Glutamatergic neuron (in vitro differentiated cells): ENCODE measurements around the gene QRSL1. TPM values are rescaled to one million over a fixed set of nuclear protein-coding genes. Genes with fewer than 3 reads are reported as not detected.
A peak's percentile ranks its signal among the peaks of the same experiment; 100 is the strongest.
"Not testable (repeated sequence)": the region's sequence is repeated elsewhere in the genome, so short reads cannot be mapped to it uniquely, and the experiment has no call there.

ENCODE experiments used
- DNase-seq: peaks from one replicate; pipeline ENCODE4 v3.0.0; 2022
- H3K27ac Mint-ChIP-seq: one replicate; pipeline ENCODE4 v1.8.0; 2020; ENCODE audit warnings: mild to moderate bottlenecking, mixed read lengths, inconsistent platforms; ENCODE audit not compliant: unreplicated experiment
- H3K27me3 Mint-ChIP-seq: one replicate; pipeline ENCODE4 v1.8.0; 2020; ENCODE audit warnings: mild to moderate bottlenecking, moderate library complexity, mixed read lengths, inconsistent platforms; ENCODE audit not compliant: unreplicated experiment
- H3K36me3 Mint-ChIP-seq: one replicate; pipeline ENCODE4 v1.8.0; 2020; ENCODE audit warnings: mild to moderate bottlenecking, mixed read lengths, inconsistent platforms; ENCODE audit not compliant: unreplicated experiment
- H3K4me1 Mint-ChIP-seq: one replicate; pipeline ENCODE4 v1.8.0; 2020; ENCODE audit warnings: mild to moderate bottlenecking, low read depth, mixed read lengths, inconsistent platforms; ENCODE audit not compliant: unreplicated experiment
- H3K4me3 Mint-ChIP-seq: one replicate; pipeline ENCODE4 v1.8.0; 2020; ENCODE audit warnings: mild to moderate bottlenecking, mixed read lengths, inconsistent platforms; ENCODE audit not compliant: unreplicated experiment
- H3K9me3 Mint-ChIP-seq: one replicate; pipeline ENCODE4 v1.8.0; 2020; ENCODE audit warnings: mild to moderate bottlenecking, moderate library complexity, mixed read lengths, inconsistent platforms; ENCODE audit not compliant: unreplicated experiment
- long read RNA-seq: library from polyadenylated mRNA; unstranded; transcript quantifications from one replicate; pipeline ENCODE4 v2.0.0, GENCODE V29; 2020; ENCODE audit not compliant: unreplicated experiment
- total RNA-seq: library from RNA; stranded (reverse); fragmentation: NEBNext Ultra II Directional; extraction: Animal tissue kit (Norgen Biotek cat#: 25700); gene quantifications from one replicate; pipeline ENCODE4 v1.2.1, GENCODE V29; 2021; ENCODE audit not compliant: unreplicated experiment
- TF ChIP-seq, protein P1 (sequence below): fragments of 200-600 bp; sonication (generic); IDR thresholded peaks from one replicate; pipeline ENCODE4 v1.5.0; 2021; ENCODE audit not compliant: partially characterized antibody, unreplicated experiment

QRSL1 gene, protein sequence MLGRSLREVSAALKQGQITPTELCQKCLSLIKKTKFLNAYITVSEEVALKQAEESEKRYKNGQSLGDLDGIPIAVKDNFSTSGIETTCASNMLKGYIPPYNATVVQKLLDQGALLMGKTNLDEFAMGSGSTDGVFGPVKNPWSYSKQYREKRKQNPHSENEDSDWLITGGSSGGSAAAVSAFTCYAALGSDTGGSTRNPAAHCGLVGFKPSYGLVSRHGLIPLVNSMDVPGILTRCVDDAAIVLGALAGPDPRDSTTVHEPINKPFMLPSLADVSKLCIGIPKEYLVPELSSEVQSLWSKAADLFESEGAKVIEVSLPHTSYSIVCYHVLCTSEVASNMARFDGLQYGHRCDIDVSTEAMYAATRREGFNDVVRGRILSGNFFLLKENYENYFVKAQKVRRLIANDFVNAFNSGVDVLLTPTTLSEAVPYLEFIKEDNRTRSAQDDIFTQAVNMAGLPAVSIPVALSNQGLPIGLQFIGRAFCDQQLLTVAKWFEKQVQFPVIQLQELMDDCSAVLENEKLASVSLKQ
- 10.2 TPM for total RNA-seq
- long read RNA-seq, full-length matches to known transcripts = 4 of 5 reads
- long read RNA-seq, partial matches to known transcripts = 1 of 5 reads
- long read RNA-seq, other reads (novel, unspliced or antisense) = 0 of 5 reads

DNA sequence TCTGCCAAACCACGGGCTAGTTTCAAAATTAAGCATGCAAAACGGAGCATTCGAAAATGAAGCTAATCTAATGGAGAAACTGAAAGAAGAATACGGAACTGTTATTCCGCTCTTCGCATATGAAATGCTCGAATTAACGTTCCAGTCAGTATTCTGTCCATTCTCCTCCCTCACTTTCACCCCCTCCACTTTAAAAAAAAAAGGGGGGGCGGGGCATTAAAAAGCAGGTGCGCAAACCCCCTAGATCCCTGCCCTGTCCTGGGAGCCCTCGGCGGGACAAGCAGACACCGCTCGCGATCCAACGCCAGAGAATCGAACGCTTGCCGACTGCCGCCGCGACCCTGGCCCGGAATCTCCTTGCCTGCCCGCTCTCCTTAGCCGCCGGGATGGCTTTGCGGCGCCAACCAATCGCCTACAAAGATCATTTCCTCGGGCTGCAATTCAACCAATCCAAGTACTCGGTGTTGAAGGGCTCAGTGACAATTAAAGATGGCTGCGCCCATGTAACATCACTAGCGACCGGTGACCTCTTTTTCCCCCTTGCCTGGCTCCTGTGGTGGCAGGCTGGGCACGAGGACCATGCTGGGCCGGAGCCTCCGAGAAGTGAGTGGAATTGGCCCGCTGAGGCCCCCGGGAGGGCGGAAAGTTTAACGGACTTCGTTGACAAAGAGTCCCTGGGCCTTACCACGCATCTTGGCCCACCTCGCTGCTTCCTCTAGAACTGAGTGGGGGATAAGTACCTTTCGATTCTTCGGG is at the start of gene QRSL1, which contains the start of gene RTN4IP1:
QRSL1 (plus strand) TSS at position 476 of the 756 bp plus-strand sequence; CDS start at position 580, 104 bp downstream.
RTN4IP1 (minus strand) TSS at position 396 of the 756 bp plus-strand sequence. CDS start 477 bp downstream, outside the sequence.
- H3K9me3 Mint-ChIP-seq = peaks cover 1% of the 10 kb centered on the region
- peaks cover 2% of the 10 kb centered on the region for H3K27me3 Mint-ChIP-seq
- H3K4me1 Mint-ChIP-seq = peaks cover 5% of the 10 kb centered on the region
- TF ChIP-seq, protein P1, sequence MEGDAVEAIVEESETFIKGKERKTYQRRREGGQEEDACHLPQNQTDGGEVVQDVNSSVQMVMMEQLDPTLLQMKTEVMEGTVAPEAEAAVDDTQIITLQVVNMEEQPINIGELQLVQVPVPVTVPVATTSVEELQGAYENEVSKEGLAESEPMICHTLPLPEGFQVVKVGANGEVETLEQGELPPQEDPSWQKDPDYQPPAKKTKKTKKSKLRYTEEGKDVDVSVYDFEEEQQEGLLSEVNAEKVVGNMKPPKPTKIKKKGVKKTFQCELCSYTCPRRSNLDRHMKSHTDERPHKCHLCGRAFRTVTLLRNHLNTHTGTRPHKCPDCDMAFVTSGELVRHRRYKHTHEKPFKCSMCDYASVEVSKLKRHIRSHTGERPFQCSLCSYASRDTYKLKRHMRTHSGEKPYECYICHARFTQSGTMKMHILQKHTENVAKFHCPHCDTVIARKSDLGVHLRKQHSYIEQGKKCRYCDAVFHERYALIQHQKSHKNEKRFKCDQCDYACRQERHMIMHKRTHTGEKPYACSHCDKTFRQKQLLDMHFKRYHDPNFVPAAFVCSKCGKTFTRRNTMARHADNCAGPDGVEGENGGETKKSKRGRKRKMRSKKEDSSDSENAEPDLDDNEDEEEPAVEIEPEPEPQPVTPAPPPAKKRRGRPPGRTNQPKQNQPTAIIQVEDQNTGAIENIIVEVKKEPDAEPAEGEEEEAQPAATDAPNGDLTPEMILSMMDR = no peak
- peak within 1 kb of the TSS; percentile 94 for H3K4me3 Mint-ChIP-seq
- peak; percentile 87 for DNase-seq
- no peaks in the 10 kb centered on the region for H3K36me3 Mint-ChIP-seq
- H3K27ac Mint-ChIP-seq = peak within 1 kb of the TSS; percentile 93

DNA sequence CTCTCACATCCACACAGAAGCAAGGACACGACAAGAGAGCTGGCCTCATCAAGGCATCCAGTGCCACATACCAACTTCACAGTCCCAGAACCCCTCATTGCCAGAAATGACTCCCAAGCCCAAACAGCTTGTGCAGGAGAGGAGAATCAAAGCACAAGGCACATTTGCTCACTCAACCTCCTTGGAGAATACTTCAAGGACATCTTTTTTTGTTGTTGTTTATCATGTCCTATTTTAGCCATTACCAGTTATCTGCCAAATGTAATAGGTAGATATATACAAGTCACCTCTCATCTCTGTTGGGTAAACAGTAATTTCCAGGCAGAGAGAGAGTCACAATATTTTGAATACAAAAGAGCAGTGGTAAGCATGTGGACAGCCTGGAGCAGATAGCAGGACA is 47.9 kb upstream of the QRSL1 start:
- no peak overlapping the region for H3K4me3 Mint-ChIP-seq
- TF ChIP-seq, protein P1 = no peak
- no peak overlapping the region for H3K27ac Mint-ChIP-seq
- no peaks in the 10 kb centered on the region for H3K9me3 Mint-ChIP-seq
- H3K36me3 Mint-ChIP-seq = no peaks in the 10 kb centered on the region
- DNase-seq = no peak
- no peaks in the 10 kb centered on the region for H3K27me3 Mint-ChIP-seq
- H3K4me1 Mint-ChIP-seq = no peaks in the 10 kb centered on the region

DNA sequence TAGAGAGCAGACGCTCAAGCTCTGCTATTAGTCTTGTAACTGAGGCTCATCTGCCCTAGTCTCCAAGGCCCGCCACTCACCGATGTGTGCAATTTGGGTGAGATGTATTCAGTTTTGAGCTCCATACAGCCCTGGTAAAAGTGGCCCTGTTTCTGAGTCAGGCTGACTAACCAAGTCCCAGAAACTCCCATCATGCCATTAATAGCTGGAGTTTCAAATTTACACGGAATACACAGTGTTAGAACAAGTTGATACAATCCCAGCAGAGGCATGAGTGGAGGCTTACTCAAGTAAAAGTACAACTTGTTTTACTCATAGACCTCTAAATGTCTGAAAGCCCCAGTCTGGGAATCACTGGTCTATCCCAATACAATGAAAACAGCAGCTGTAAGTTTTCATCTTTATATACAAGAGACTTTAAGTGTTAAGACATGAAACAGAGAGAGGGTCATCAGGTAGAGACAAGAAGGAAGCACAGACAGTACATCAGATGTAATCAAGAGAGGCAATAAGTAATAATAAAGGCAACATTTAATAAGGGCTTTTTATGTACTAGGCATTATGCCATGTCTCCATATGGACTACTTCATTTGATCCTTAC is 42.5 kb upstream of the QRSL1 start:
- Mint-ChIP-seq H3K27ac (no peak overlapping the region), H3K36me3 (no peaks in the 10 kb centered on the region), H3K27me3 (no peaks in the 10 kb centered on the region), H3K9me3 (no peaks in the 10 kb centered on the region), H3K4me3 (no peak overlapping the region), H3K4me1 (no peaks in the 10 kb centered on the region)
- DNase-seq = no peak
- TF ChIP-seq, protein P1 = no peak

DNA sequence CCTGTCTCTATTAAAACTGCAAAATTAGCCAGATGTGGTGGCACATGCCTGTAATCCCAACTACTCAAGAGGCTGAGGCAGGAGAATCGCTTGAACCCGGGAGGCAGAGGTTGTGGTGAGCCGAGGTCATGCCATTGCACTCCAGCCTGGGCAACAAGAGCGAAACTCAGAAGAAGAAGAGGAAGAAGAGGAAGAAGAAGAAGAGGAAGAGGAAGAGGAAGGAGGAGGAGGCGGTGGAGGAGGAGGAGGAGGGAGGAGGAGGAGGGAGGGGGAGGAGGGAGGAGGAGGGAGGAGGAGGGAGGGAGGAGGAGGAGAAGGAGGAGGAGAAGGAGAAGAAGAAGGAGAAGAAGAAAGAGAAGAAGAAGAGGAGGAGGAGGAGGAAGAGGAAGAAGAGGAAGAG is 40.4 kb upstream of the QRSL1 start:
- not testable (repeated sequence) for H3K4me1 Mint-ChIP-seq, H3K4me3 Mint-ChIP-seq, H3K36me3 Mint-ChIP-seq, H3K27me3 Mint-ChIP-seq, H3K27ac Mint-ChIP-seq, DNase-seq, H3K9me3 Mint-ChIP-seq
